Measurements from ENCODE around the gene WDR27.

DNA sequence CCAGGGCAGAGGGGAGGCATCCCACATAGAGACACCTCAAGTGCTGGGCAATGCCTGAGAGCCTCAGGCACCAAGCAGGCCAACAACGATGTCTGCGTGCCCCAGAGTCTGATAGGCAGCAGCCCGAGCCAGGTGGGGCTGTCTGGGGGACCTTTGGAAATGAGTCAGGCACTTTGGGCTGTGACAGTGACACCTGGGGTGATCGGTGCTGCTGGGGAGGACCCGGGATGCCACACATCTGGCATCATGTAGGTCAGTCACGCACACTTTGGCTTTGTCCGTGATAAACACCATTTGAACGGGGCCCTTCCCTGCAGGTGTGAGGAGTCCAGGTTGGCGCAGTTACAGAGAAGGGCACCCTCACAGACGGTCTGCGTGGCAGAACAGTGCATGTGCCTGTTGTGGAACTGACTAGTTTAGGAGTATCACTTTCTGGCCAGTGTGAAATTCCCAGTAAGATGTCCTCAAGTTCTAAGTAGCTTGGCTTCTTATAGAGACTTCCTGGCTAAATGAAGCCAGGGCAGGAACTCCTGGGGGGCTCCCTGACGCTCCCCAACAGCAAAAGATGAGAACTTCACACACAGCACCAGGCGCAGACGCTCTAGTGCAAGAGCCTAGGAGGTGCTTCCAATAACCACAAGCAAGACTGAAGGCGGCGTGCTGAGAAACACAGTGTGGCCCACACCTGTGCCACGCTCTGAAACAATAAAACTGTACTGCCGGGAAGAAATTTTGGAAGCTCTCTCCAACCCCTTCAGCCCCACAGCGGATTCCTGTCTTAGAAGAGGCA, 134.7 kb downstream of the WDR27 start:
- TF ChIP-seq POLR2A (IDR thresholded peaks at IDR 0.05) = no peak
- TF ChIP-seq, protein P1, sequence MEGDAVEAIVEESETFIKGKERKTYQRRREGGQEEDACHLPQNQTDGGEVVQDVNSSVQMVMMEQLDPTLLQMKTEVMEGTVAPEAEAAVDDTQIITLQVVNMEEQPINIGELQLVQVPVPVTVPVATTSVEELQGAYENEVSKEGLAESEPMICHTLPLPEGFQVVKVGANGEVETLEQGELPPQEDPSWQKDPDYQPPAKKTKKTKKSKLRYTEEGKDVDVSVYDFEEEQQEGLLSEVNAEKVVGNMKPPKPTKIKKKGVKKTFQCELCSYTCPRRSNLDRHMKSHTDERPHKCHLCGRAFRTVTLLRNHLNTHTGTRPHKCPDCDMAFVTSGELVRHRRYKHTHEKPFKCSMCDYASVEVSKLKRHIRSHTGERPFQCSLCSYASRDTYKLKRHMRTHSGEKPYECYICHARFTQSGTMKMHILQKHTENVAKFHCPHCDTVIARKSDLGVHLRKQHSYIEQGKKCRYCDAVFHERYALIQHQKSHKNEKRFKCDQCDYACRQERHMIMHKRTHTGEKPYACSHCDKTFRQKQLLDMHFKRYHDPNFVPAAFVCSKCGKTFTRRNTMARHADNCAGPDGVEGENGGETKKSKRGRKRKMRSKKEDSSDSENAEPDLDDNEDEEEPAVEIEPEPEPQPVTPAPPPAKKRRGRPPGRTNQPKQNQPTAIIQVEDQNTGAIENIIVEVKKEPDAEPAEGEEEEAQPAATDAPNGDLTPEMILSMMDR (IDR thresholded peaks at IDR 0.05) = no peak

All from breast epithelium (tissue), 3 donors.